Transverse colon (tissue), 4 donors: Measurements from ENCODE around the gene ARHGAP18.

Source experiments
- EP300 ChIP-seq: sonication (generic); formaldehyde crosslinking; IDR thresholded peaks from one replicate; pipeline ENCODE4 v1.6.1; 2017; ENCODE audit warnings: antibody characterized with exemption, low read depth
- POLR2A ChIP-seq: fragments of 450-650 bp; IDR thresholded peaks from one replicate; pipeline ENCODE4 v1.6.1; 2016; ENCODE audit warnings: antibody characterized with exemption, mild to moderate bottlenecking, moderate library complexity
- POLR2AphosphoS5 ChIP-seq, 3 donors: sonication (generic); formaldehyde crosslinking; IDR thresholded peaks; one replicate each; pipeline ENCODE4 v1.6.1; 2016; ENCODE audit warnings: antibody characterized with exemption in 3 of 3
- TF ChIP-seq, protein P1 (sequence below), 5 experiments: fragments of 200-600 bp in 3 of 5; fragments of 450-650 bp in 2 of 5; sonication (generic) in 3 of 5; IDR thresholded peaks; 1 replicate in 2 of 5; 2 replicates in 3 of 5; pipeline ENCODE4 v1.5.1; 2016 to 2017; ENCODE audit warnings: antibody characterized with exemption in 5 of 5, inconsistent platforms in 3 of 5, mild to moderate bottlenecking in 2 of 5, moderate library complexity in 1 of 5

DNA sequence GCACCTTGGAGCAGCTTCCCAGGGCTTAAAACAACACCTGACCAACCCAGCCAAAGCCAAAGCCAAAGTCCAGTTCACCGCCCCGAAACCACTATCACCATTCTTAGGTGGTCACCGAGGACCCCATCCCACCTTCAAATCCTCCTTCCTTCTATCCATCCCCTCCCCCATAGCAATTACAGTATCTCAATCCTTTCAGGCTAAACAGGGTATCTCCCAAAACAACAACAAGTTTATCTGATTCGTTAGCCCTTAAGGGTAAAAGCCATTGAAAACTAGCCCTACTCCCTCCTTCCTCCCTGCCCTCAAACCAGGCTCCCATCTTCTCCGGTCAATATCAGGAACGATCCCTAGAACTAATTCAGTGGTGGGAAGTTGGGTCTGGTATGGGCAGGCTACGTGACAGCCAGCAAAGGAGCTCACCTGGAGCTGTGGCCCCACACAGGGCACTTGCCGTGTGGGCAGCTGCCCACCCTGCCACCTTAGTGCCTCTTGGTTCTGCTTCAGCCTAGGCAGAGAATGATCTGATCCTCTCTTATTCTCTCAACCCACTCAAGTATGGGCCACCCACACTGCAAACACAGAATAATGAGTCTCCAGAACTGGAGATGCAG, 2.0 kb downstream of the ARHGAP18 start:
- TF ChIP-seq EP300 (no peak), POLR2A (no peak), POLR2AphosphoS5 (IDR thresholded peaks at IDR 0.05) (no peak)
- TF ChIP-seq, protein P1, sequence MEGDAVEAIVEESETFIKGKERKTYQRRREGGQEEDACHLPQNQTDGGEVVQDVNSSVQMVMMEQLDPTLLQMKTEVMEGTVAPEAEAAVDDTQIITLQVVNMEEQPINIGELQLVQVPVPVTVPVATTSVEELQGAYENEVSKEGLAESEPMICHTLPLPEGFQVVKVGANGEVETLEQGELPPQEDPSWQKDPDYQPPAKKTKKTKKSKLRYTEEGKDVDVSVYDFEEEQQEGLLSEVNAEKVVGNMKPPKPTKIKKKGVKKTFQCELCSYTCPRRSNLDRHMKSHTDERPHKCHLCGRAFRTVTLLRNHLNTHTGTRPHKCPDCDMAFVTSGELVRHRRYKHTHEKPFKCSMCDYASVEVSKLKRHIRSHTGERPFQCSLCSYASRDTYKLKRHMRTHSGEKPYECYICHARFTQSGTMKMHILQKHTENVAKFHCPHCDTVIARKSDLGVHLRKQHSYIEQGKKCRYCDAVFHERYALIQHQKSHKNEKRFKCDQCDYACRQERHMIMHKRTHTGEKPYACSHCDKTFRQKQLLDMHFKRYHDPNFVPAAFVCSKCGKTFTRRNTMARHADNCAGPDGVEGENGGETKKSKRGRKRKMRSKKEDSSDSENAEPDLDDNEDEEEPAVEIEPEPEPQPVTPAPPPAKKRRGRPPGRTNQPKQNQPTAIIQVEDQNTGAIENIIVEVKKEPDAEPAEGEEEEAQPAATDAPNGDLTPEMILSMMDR (IDR thresholded peaks at IDR 0.05) = no peak
